Camera-type eye (tissue), 1 donor: Measurements from ENCODE around the gene ZDHHC20. TPM values are rescaled to one million over a fixed set of nuclear protein-coding genes. Genes with fewer than 3 reads are reported as not detected.

Source experiments
- total RNA-seq: library from RNA; depleted of rRNA; stranded (reverse); fragments of >200 nt; gene quantifications from one replicate; pipeline ENCODE4 v1.2.3, GENCODE V29; 2014

ZDHHC20 gene
- total RNA-seq, result 78.8 TPM

GRCh38 chr13:21458813-21459701 lies at the start of gene ZDHHC20:
Gene ZDHHC20 (minus strand): TSS chr13:21459303. CDS start chr13:21459171, 132 bp downstream.

Other genes starting within 250 kb of the ZDHHC20 start
- 192 TPM for gene MICU2, start 144.9 kb upstream of the ZDHHC20 start, total RNA-seq
- gene FGF9, start 211.8 kb upstream of the ZDHHC20 start, total RNA-seq, result 19.5 TPM